ENCODE results near the gene LRRC74A. TPM values are rescaled to one million over a fixed set of nuclear protein-coding genes. Genes with fewer than 3 reads are reported as not detected.

LRRC74A gene
- total RNA-seq, 1 experiment from 2014 or later, result not detected

DNA sequence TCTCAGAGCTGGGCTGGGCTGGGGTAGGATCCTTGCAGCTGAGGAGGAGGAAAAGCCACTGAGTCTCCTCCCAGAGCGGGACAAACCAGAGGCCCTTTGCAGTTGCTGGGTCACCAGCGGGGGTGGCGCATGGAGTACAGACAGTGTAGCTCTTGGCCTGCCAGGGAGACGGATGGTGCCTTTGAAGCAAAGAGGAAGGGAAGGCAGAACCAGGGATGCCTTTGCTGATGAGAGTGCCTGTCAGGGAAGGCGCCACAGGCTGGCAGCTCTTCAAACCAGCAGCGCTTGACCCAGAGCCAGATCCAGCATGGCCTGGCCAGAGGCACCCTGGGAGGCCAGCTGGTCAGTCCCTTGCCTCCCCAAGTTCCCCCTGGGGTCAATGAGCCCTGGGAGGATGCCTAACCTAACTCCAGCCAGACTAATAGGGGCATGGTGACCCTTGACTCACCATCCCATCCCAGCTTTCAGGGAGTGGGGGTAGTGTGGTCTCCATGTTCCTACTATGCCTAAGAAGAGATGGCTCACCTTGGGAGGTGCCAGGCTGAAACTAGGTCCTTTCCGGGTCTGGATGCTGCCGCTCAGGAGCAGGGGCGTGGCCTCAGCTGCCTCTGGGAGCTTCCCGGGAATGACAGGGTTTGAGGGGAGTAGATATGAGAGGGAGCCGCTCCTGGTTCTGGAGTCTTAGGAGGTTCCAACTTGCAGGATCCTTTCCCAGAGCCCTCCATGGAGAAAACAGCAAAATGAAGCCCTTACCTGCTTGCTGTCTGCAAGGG lies 45.1 kb upstream of the LRRC74A start:
- Histone ChIP-seq H3T11ph (ENCODE audit: low read length) (no peak overlapping the region), H2BK12ac (ENCODE audit: insufficient read length, low read depth, low read length) (no peak overlapping the region), H3K4me2 (ENCODE audit: insufficient read depth, insufficient read length, low read length) (no peak overlapping the region), H3K79me2 (ENCODE audit: insufficient read depth, low read length) (no peaks in the 10 kb centered on the region), H3K9ac (ENCODE audit: extremely low read depth, insufficient read length, low read length) (no peak overlapping the region), H3K79me1 (ENCODE audit: insufficient read depth, low read depth, low read length, poor library complexity, severe bottlenecking) (no peaks in the 10 kb centered on the region), H4K20me1 (ENCODE audit: control insufficient read depth, insufficient read depth, insufficient read length) (no peaks in the 10 kb centered on the region), H3K14ac (ENCODE audit: insufficient read depth, low read length) (no peak overlapping the region; the same call in 1 of the 2 replicates), H3K18ac (ENCODE audit: insufficient read length, low read depth, low read length) (no peak overlapping the region), H3K4me1 (ENCODE audit: insufficient read depth, low read length) (no peaks in the 10 kb centered on the region), H2BK15ac (ENCODE audit: low read depth, low read length) (no peak overlapping the region), H3K23me2 (ENCODE audit: insufficient read length, low read depth, low read length, poor library complexity, severe bottlenecking) (no peaks in the 10 kb centered on the region), H4K5ac (ENCODE audit: insufficient read length, low read depth, low read length) (no peak overlapping the region), H3K23ac (ENCODE audit: insufficient read length, low read depth, low read length) (no peak overlapping the region), H4K8ac (replicated peaks; ENCODE audit: insufficient read length, low read depth, low read length) (no peak overlapping the region), H3K4ac (ENCODE audit: low read depth, low read length) (no peak overlapping the region), H2BK120ac (ENCODE audit: low read depth, low read length, poor library complexity, severe bottlenecking) (no peak overlapping the region), H2BK5ac (ENCODE audit: insufficient read length, low read length) (no peak overlapping the region), H3K27ac (ENCODE audit: insufficient read length, low read depth, low read length) (no peak overlapping the region), H3K27me3 (ENCODE audit: insufficient read depth, low read length) (no peaks in the 10 kb centered on the region), H2BK20ac (ENCODE audit: low read depth, low read length, poor library complexity, severe bottlenecking) (no peak overlapping the region), H3K9me3 (ENCODE audit: control insufficient read depth, low read depth, low read length) (no peaks in the 10 kb centered on the region), H2AK5ac (ENCODE audit: insufficient read length, low read length) (no peak overlapping the region), H4K91ac (ENCODE audit: insufficient read length, low read depth, low read length) (no peak overlapping the region), H3K56ac (ENCODE audit: insufficient read length, low read depth, low read length) (no peak overlapping the region), H2AFZ (ENCODE audit: low read length) (no peak overlapping the region)
- Mint-ChIP-seq H3K27ac (0 out of 7 replicates have a peak overlapping the region, but pooled peaks of 1 of the 3 experiments have one; percentile 54), H3K4me1 (peaks cover 13 to 17% of the 10 kb centered on the region in 2 experiments), H3K36me3 (ENCODE audit: insufficient read depth in 1 of 3, low read depth in 3 of 3) (peaks cover 10 to 32% (median 15%) of the 10 kb centered on the region in 3 experiments; a peak in 6 of 7 replicates), H3K27me3 (ENCODE audit: low read depth) (no peaks in the 10 kb centered on the region; the same call in none of the 2 replicates), H3K9me3 (no peaks in the 10 kb centered on the region), H3K4me3 (no peak overlapping the region)
- no CpG with 5 or more reads among the region's 11 CpGs for WGBS (ENCODE audit: extremely low coverage, insufficient read length, low lambda C conversion rate)
- peak; percentile 15 for DNase-seq
- TF ChIP-seq, protein P1, sequence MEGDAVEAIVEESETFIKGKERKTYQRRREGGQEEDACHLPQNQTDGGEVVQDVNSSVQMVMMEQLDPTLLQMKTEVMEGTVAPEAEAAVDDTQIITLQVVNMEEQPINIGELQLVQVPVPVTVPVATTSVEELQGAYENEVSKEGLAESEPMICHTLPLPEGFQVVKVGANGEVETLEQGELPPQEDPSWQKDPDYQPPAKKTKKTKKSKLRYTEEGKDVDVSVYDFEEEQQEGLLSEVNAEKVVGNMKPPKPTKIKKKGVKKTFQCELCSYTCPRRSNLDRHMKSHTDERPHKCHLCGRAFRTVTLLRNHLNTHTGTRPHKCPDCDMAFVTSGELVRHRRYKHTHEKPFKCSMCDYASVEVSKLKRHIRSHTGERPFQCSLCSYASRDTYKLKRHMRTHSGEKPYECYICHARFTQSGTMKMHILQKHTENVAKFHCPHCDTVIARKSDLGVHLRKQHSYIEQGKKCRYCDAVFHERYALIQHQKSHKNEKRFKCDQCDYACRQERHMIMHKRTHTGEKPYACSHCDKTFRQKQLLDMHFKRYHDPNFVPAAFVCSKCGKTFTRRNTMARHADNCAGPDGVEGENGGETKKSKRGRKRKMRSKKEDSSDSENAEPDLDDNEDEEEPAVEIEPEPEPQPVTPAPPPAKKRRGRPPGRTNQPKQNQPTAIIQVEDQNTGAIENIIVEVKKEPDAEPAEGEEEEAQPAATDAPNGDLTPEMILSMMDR (conservative IDR thresholded peaks at IDR 0.05), result no peak

Data from H9 (cell line).